Parathyroid adenoma (tissue), 2 donors: ENCODE results near the gene LRP1-AS.

Source experiments
- H2AFZ ChIP-seq: fragments of 300-600 bp; sonication (generic); one replicate; pipeline ENCODE4 v1.7.0; 2017; ENCODE audit warnings: antibody characterized with exemption, mild to moderate bottlenecking
- H3K27ac ChIP-seq: fragments of 300-600 bp; sonication (generic); one replicate; pipeline ENCODE4 v1.7.0; 2017
- H3K27me3 ChIP-seq: fragments of 300-600 bp; sonication (generic); one replicate; pipeline ENCODE4 v1.7.0; 2017; ENCODE audit warnings: low read length; ENCODE audit not compliant: control insufficient read depth, insufficient read depth
- H3K36me3 ChIP-seq: fragments of 300-600 bp; sonication (generic); one replicate; pipeline ENCODE4 v1.7.0; 2017; ENCODE audit warnings: low read length; ENCODE audit not compliant: control insufficient read depth, insufficient read depth
- H3K4me1 ChIP-seq: fragments of 300-600 bp; sonication (generic); one replicate; pipeline ENCODE4 v1.7.0; 2017; ENCODE audit warnings: control low read depth
- H3K4me2 ChIP-seq: fragments of 300-600 bp; sonication (generic); one replicate; pipeline ENCODE4 v1.7.0; 2017; ENCODE audit warnings: low read length
- H3K4me3 ChIP-seq: fragments of 300-600 bp; sonication (generic); one replicate; pipeline ENCODE4 v1.7.0; 2017; ENCODE audit warnings: low read depth, low read length
- H3K79me2 ChIP-seq: fragments of 300-600 bp; sonication (generic); one replicate; pipeline ENCODE4 v1.7.0; 2017; ENCODE audit warnings: control low read depth
- H3K9ac ChIP-seq: fragments of 300-600 bp; sonication (generic); one replicate; pipeline ENCODE4 v1.7.0; 2017; ENCODE audit warnings: mild to moderate bottlenecking
- H3K9me3 ChIP-seq: fragments of 300-600 bp; sonication (generic); one replicate; pipeline ENCODE4 v1.7.0; 2017; ENCODE audit warnings: low read length; ENCODE audit not compliant: control insufficient read depth
- CTCF ChIP-seq: fragments of 300-600 bp; sonication (generic); IDR thresholded peaks from one replicate; pipeline ENCODE4 v1.7.0; 2017; ENCODE audit warnings: antibody characterized with exemption, mild to moderate bottlenecking
- donor health status: primary hyperparathyroidism.

Gene LRP1-AS

GRCh38 chr12:57097554-57097835 lies 49.9 kb downstream of the LRP1-AS start:
- Histone ChIP-seq H3K27ac (no peak overlapping the region), H3K4me1 (peaks cover 10% of the 10 kb centered on the region), H3K36me3 (no peaks in the 10 kb centered on the region)

GRCh38 chr12:57096748-57097553 lies 50.5 kb downstream of the LRP1-AS start:
- no peak for TF ChIP-seq CTCF
- H3K27ac ChIP-seq: no peak overlapping the region
- no peak overlapping the region for H3K4me3 ChIP-seq
- no peak overlapping the region for H3K4me2 ChIP-seq
- H3K9me3 ChIP-seq: no peaks in the 10 kb centered on the region
- no peak overlapping the region for H3K9ac ChIP-seq
- H3K27me3 ChIP-seq: no peaks in the 10 kb centered on the region
- H3K4me1 ChIP-seq: peaks cover 10% of the 10 kb centered on the region
- H3K79me2 ChIP-seq: peaks cover 3% of the 10 kb centered on the region
- no peaks in the 10 kb centered on the region for H3K36me3 ChIP-seq
- H2AFZ ChIP-seq: no peak overlapping the region

More at GRCh38 chr12:57097554-57097835, 49.9 kb downstream of the LRP1-AS start:
- H3K9ac ChIP-seq: no peak overlapping the region
- H2AFZ ChIP-seq: no peak overlapping the region
- no peak overlapping the region for H3K4me3 ChIP-seq
- H3K9me3 ChIP-seq: no peaks in the 10 kb centered on the region
- H3K27me3 ChIP-seq: no peaks in the 10 kb centered on the region
- peaks cover 3% of the 10 kb centered on the region for H3K79me2 ChIP-seq
- TF ChIP-seq CTCF: no peak
- H3K4me2 ChIP-seq: no peak overlapping the region

DNA sequence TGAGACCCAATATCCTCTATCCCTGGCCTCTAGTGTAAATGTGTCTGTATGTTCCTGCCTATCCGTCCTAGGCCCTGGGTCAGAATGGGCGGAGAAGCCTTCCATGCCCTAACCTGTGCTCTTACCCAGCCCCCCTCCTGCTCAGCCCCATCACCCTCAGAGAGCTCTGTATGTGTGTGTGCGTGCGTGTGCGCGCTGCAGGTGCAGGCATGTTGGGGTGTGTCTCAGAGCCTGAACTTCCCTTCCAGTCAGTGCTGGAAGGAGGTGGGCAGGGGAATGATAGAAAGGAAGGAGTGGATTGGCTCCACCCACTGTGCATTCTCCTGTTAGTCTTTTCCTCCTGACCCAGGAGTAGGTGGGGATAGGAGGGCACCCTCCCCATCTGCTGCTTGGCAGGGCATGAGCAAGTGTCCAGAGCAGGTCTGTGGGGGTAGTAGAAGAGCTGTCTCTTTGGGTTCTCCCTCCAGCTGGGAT lies 51.3 kb downstream of the LRP1-AS start:
- Histone ChIP-seq H3K27ac (no peak overlapping the region), H3K9me3 (no peaks in the 10 kb centered on the region), H3K36me3 (no peaks in the 10 kb centered on the region), H3K27me3 (no peaks in the 10 kb centered on the region), H2AFZ (no peak overlapping the region), H3K4me3 (no peak overlapping the region), H3K79me2 (peaks cover 9% of the 10 kb centered on the region), H3K9ac (no peak overlapping the region), H3K4me1 (peaks cover 16% of the 10 kb centered on the region), H3K4me2 (no peak overlapping the region)
- no peak for TF ChIP-seq CTCF

- H3K27me3 ChIP-seq: no peaks in the 10 kb centered on the region
- H3K9me3 ChIP-seq: no peaks in the 10 kb centered on the region
- H3K4me3 ChIP-seq: no peak overlapping the region
- H3K9ac ChIP-seq: no peak overlapping the region
- H2AFZ ChIP-seq: no peak overlapping the region
- no peak overlapping the region for H3K27ac ChIP-seq
- H3K79me2 ChIP-seq: peaks cover 16% of the 10 kb centered on the region
- H3K4me2 ChIP-seq: no peak overlapping the region
- TF ChIP-seq CTCF: no peak
- H3K36me3 ChIP-seq: no peaks in the 10 kb centered on the region
- peaks cover 22% of the 10 kb centered on the region for H3K4me1 ChIP-seq
These were observed 52.0 kb downstream of the LRP1-AS start for GRCh38 chr12:57095440-57095839.
